Endothelial cell of umbilical vein (primary cell): Measurements from ENCODE around the gene PHF23.

Experiments used
- CTCF ChIP-seq, 2 donors: IDR thresholded peaks; 1 replicate in 1 of 2; 2 replicates in 1 of 2; pipeline ENCODE4 v1.5.1; 2011; ENCODE audit warnings: low read length in 2 of 2, mild to moderate bottlenecking in 2 of 2, moderate library complexity in 2 of 2, control low read depth in 1 of 2, inconsistent platforms in 1 of 2, low read depth in 1 of 2; ENCODE audit not compliant: insufficient read depth in 1 of 2; ENCODE audit errors: extremely low read depth in 1 of 2
- EZH2 ChIP-seq: IDR thresholded peaks from 2 replicates; pipeline ENCODE4 v1.6.1; 2012; ENCODE audit warnings: borderline replicate concordance, low read depth, mild to moderate bottlenecking, moderate library complexity, low read length, inconsistent platforms; ENCODE audit not compliant: severe bottlenecking
- MYC ChIP-seq: IDR thresholded peaks from one replicate; pipeline ENCODE4 v1.6.1; 2011; ENCODE audit warnings: mild to moderate bottlenecking, low read depth, low read length
- POLR2A ChIP-seq: IDR thresholded peaks from 2 replicates; pipeline ENCODE4 v1.6.1; 2012; ENCODE audit warnings: low read depth, mild to moderate bottlenecking, control low read depth, low read length
- POLR2AphosphoS5 ChIP-seq: IDR thresholded peaks from 2 replicates; pipeline ENCODE4 v1.6.1; 2012; ENCODE audit warnings: low read depth, mild to moderate bottlenecking, control low read depth, low read length, moderate library complexity; ENCODE audit not compliant: insufficient read depth

GRCh38 chr17:7263801-7264078 is 24.5 kb upstream of the PHF23 start:
- TF ChIP-seq CTCF (IDR thresholded peaks at IDR 0.05; ENCODE audit: extremely low read depth in 1 of 2, insufficient read depth in 1 of 2, low read depth in 1 of 2, low read length in 2 of 2) (no peak), EZH2 (no peak), POLR2A (no peak), MYC (no peak), POLR2AphosphoS5 (no peak)
